Hepatocyte (in vitro differentiated cells): ENCODE results near the gene BMAL1. TPM values are rescaled to one million over a fixed set of nuclear protein-coding genes. Genes with fewer than 3 reads are reported as not detected.

Experiments
- DNase-seq: peaks from one replicate; pipeline ENCODE4 v3.0.0-alpha.2; 2016; ENCODE audit warnings: low spot score
- H2AFZ ChIP-seq: fragments of 200-600 bp; sonication (generic); 2 replicates; pipeline ENCODE4 v1.6.0; 2016; ENCODE audit warnings: antibody characterized with exemption, mild to moderate bottlenecking
- H3K27ac ChIP-seq: fragments of 200-600 bp; sonication (generic); 2 replicates; pipeline ENCODE4 v1.5.1; 2016; ENCODE audit warnings: mild to moderate bottlenecking
- H3K27me3 ChIP-seq: fragments of 200-600 bp; sonication (generic); 2 replicates; pipeline ENCODE4 v1.6.1; 2016
- H3K36me3 ChIP-seq: fragments of 200-600 bp; sonication (generic); replicated peaks from 2 replicates; pipeline ENCODE4 v1.5.1; 2016; ENCODE audit warnings: low read depth; ENCODE audit not compliant: insufficient read depth
- H3K4me1 ChIP-seq: fragments of 200-600 bp; sonication (generic); 2 replicates; pipeline ENCODE4 v1.5.1; 2016; ENCODE audit warnings: mild to moderate bottlenecking, moderate library complexity; ENCODE audit not compliant: insufficient read depth
- H3K4me2 ChIP-seq: fragments of 200-600 bp; sonication (generic); 2 replicates; pipeline ENCODE4 v1.6.0; 2016
- H3K4me3 ChIP-seq: fragments of 200-600 bp; sonication (generic); 2 replicates; pipeline ENCODE4 v1.5.1; 2016; ENCODE audit warnings: mild to moderate bottlenecking
- H3K79me2 ChIP-seq: fragments of 200-600 bp; sonication (generic); 2 replicates; pipeline ENCODE4 v1.6.0; 2017; ENCODE audit warnings: mild to moderate bottlenecking
- H3K9me2 ChIP-seq: fragments of 200-600 bp; sonication (generic); replicated peaks from 2 replicates; pipeline ENCODE4 v1.6.0; 2017; ENCODE audit warnings: mild to moderate bottlenecking; ENCODE audit not compliant: insufficient read depth
- H3K9me3 ChIP-seq: fragments of 200-600 bp; sonication (generic); 2 replicates; pipeline ENCODE4 v1.5.1; 2016; ENCODE audit warnings: low read depth, mild to moderate bottlenecking
- H4K20me1 ChIP-seq: fragments of 200-600 bp; sonication (generic); 2 replicates; pipeline ENCODE4 v1.6.0; 2016; ENCODE audit warnings: mild to moderate bottlenecking; ENCODE audit not compliant: insufficient read depth, poor library complexity, severe bottlenecking
- EZH2 ChIP-seq: fragments of 200-600 bp; sonication (generic); IDR thresholded peaks from 2 replicates; pipeline ENCODE4 v1.6.1; 2016; ENCODE audit warnings: antibody characterized with exemption, mild to moderate bottlenecking, borderline replicate concordance
- EZH2phosphoT487 ChIP-seq: fragments of 200-600 bp; sonication (generic); IDR thresholded peaks from one replicate; pipeline ENCODE4 v1.6.1; 2018; ENCODE audit warnings: antibody characterized with exemption, mild to moderate bottlenecking, low read depth, moderate library complexity; ENCODE audit not compliant: unreplicated experiment, severe bottlenecking
- WGBS: methylation state at CpG from one replicate; pipeline ENCODE4 v1.1.6; 2016; ENCODE audit warnings: low lambda C conversion rate; ENCODE audit errors: missing lambda C conversion rate; 5-methylcytosine and 5-hydroxymethylcytosine counted together
- polyA plus RNA-seq: library from polyadenylated mRNA; unstranded; fragments of >200 nt; fragmentation: Nextera tagmentation; extraction: Ambion mirVana; gene quantifications from 2 replicates; pipeline ENCODE4 v1.2.1, GENCODE V29; 2016
- total RNA-seq: library from RNA; depleted of rRNA; stranded (reverse); fragments of >200 nt; gene quantifications from 2 replicates; pipeline ENCODE4 v1.2.3, GENCODE V29; 2014
- TF ChIP-seq, protein P1 (sequence below): fragments of 200-600 bp; sonication (generic); IDR thresholded peaks from 2 replicates; pipeline ENCODE4 v1.5.1; 2016; ENCODE audit warnings: antibody characterized with exemption, mild to moderate bottlenecking; ENCODE audit not compliant: poor library complexity

Gene BMAL1
- total and polyA plus RNA-seq, 2 experiments from 2014 or later: 8.7 to 12.7 TPM

DNA sequence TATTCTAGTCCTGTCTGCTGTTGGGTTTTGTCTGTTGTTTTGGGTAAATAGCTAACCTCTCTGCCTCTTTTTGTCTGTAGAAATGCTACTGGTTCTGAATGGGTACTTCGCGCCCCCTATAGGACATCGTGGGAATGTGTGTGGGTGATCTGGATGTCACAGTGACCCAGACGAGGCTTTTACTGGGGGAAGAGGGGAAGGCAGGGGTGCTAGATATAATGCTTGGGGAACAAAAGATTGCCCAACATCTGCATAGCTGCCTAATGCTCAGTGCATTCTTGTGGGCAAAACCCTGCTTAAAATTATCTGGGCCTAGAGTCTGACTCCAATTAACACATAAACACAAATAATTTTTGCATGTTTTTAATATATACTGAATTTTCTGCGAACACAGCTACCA is 57.7 kb downstream of the BMAL1 start:
- no peak overlapping the region for H3K4me2 ChIP-seq
- no peaks in the 10 kb centered on the region for H3K36me3 ChIP-seq
- no peaks in the 10 kb centered on the region for H3K27me3 ChIP-seq
- H3K4me3 ChIP-seq: no peak overlapping the region
- H2AFZ ChIP-seq: no peak overlapping the region
- no peaks in the 10 kb centered on the region for H3K9me2 ChIP-seq
- no peaks in the 10 kb centered on the region for H3K79me2 ChIP-seq
- no peak overlapping the region for H3K27ac ChIP-seq
- peaks cover 13% of the 10 kb centered on the region for H3K4me1 ChIP-seq
- no peaks in the 10 kb centered on the region for H3K9me3 ChIP-seq
- DNase-seq: peak; percentile 55
- no peaks in the 10 kb centered on the region for H4K20me1 ChIP-seq
- WGBS: 24% methylated on average over 5 of the region's 5 CpGs
- TF ChIP-seq EZH2phosphoT487 (no peak), EZH2 (no peak)
- TF ChIP-seq, protein P1, sequence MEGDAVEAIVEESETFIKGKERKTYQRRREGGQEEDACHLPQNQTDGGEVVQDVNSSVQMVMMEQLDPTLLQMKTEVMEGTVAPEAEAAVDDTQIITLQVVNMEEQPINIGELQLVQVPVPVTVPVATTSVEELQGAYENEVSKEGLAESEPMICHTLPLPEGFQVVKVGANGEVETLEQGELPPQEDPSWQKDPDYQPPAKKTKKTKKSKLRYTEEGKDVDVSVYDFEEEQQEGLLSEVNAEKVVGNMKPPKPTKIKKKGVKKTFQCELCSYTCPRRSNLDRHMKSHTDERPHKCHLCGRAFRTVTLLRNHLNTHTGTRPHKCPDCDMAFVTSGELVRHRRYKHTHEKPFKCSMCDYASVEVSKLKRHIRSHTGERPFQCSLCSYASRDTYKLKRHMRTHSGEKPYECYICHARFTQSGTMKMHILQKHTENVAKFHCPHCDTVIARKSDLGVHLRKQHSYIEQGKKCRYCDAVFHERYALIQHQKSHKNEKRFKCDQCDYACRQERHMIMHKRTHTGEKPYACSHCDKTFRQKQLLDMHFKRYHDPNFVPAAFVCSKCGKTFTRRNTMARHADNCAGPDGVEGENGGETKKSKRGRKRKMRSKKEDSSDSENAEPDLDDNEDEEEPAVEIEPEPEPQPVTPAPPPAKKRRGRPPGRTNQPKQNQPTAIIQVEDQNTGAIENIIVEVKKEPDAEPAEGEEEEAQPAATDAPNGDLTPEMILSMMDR: peak; percentile 66

DNA sequence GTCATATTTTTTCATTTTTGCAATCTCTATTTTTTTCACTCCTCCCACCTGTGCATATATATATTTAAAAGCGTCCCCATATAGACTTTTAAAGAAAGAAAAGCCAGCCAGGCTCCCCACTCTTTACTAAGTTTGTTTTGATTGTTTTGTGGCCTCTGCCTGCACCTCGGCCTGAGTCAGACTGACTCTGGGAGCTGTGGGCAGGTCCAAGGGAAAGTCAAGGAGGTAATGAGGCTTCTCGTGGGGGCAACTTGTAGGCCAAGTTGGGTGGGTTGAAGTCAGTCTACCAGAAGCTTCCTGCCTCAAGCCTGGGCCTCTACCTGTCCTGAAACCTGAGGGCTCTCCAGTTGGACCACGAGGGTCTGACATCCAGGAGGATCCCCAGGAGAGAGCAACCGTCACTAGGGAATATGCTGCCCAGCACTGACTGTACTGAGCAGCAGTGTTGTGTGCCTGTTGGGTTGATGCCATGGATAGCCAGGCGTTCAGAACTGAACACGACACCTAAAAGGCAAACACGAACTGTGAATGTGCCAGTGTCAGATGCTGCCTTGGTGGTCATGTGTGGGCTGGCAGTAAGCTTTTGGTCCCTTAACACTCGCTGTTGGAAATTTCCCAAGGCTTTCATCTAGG is 58.8 kb downstream of the BMAL1 start:
- no peaks in the 10 kb centered on the region for H3K36me3 ChIP-seq
- no peaks in the 10 kb centered on the region for H3K9me3 ChIP-seq
- no peak overlapping the region for H3K4me3 ChIP-seq
- no peaks in the 10 kb centered on the region for H4K20me1 ChIP-seq
- H3K4me1 ChIP-seq: peaks cover 13% of the 10 kb centered on the region
- TF ChIP-seq, protein P1: no peak
- no peak for TF ChIP-seq EZH2
- TF ChIP-seq EZH2phosphoT487: no peak
- no peak overlapping the region for H3K27ac ChIP-seq
- no peak overlapping the region for H2AFZ ChIP-seq
- H3K79me2 ChIP-seq: no peaks in the 10 kb centered on the region
- H3K4me2 ChIP-seq: no peak overlapping the region
- H3K27me3 ChIP-seq: no peaks in the 10 kb centered on the region
- no peak for DNase-seq
- 91% methylated on average over 9 of the region's 9 CpGs for WGBS
- H3K9me2 ChIP-seq: no peaks in the 10 kb centered on the region

DNA sequence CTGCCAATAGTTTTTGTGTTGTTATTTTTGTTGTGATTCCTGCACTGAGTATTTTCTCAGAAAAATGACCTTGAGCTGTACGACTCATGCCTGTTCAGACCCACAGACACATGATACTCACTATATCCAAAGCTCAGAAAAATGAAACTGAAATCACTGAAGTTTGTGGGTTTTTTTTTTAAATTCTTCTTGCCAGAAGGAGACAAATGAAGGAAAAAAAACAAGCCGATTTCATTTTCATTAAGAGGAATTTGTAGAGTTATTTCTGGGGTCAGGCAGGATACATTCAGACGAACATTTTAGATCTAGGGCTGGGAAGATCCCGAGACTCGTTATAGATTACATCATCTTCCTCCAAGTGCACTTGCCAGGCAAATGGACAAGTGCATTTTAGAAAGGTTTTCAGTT is 60.4 kb downstream of the BMAL1 start:
- Histone ChIP-seq H3K27me3 (no peaks in the 10 kb centered on the region), H4K20me1 (no peaks in the 10 kb centered on the region), H3K27ac (no peak overlapping the region), H3K4me3 (no peak overlapping the region), H3K9me3 (no peaks in the 10 kb centered on the region), H3K4me1 (peaks cover 9% of the 10 kb centered on the region), H3K36me3 (no peaks in the 10 kb centered on the region), H3K9me2 (no peaks in the 10 kb centered on the region), H2AFZ (no peak overlapping the region), H3K4me2 (peak overlapping the region; percentile 11), H3K79me2 (no peaks in the 10 kb centered on the region)
- WGBS: 61% methylated on average over 5 of the region's 5 CpGs
- no peak for TF ChIP-seq EZH2
- TF ChIP-seq EZH2phosphoT487: no peak
- TF ChIP-seq, protein P1: no peak
- DNase-seq: no peak
